Measurements from ENCODE around the gene EIF2D. TPM values are rescaled to one million over a fixed set of nuclear protein-coding genes. Genes with fewer than 3 reads are reported as not detected.

The EIF2D gene
- total and polyA plus RNA-seq, 2 of the 13 experiments (the other 11 are each of a cell fraction or from before 2014, with no cell fraction given): 45.1 to 64.9 TPM

DNA sequence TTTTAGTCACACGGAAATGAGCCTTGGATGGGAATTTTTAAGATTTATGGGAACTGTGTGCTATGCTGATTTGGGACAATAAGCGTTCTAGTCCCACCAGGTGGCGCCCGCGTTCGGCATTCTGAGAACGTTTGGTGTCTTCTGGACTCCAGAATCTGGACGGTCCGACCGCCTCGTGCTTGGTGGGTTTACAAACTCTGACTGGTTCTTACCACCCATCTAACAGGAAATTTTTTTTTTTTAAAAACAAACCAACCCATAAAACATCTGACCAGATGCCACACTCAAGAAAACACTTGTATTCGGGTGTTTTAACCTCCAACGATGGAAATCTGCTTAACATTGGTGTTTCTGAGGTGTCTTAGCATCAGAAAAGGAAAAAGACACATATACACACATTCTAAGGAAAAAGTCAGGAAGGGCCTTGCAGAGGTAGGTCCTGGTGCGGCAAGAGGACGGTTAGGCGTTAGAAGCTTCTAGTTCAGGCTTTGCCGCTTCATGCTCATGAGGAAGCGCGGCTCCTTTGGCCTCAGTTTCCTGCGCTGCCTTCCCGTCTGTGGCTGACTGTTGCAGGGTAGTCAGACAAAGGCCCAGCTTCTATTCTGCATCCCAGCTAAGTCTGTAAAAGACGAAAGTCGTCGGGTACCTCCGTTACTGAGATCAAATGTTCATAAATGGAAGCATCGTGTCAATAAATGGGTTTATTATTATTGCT, 22.3 kb upstream of the EIF2D start:
- WGBS (ENCODE audit: low lambda C conversion rate): 41% methylated on average over 22 of the region's 26 CpGs
- Histone ChIP-seq H3K4me1 (ENCODE audit: insufficient read depth, low read length) (peaks cover 26% of the 10 kb centered on the region), H3K9ac (ENCODE audit: insufficient read depth, low read depth, low read length) (peak overlapping the region; percentile 61), H3K27me3 (ENCODE audit: control insufficient read depth in 1 of 2, insufficient read depth in 2 of 2, low read length in 2 of 2) (peaks cover 0 to 8% of the 10 kb centered on the region in 2 experiments; a peak in 3 of 5 replicates), H3K79me2 (ENCODE audit: insufficient read depth, low read length) (no peaks in the 10 kb centered on the region), H4K20me1 (ENCODE audit: insufficient read depth, low read length) (no peaks in the 10 kb centered on the region), H3K36me3 (replicated peaks in 1 of 2; ENCODE audit: control insufficient read depth in 1 of 2, insufficient read depth in 2 of 2, low read length in 2 of 2) (no peaks in the 10 kb centered on the region), H3K27ac (ENCODE audit: extremely low read length, insufficient read depth, low read length) (no peak overlapping the region), H3K4me3 (replicated peaks in 1 of 3; ENCODE audit: insufficient read depth in 1 of 3, low read depth in 2 of 3, low read length in 3 of 3) (peak overlapping the region; percentile 68 to 83 (median 81); a peak in 4 of 6 replicates), H2AFZ (ENCODE audit: low read length) (peak overlapping the region; percentile 81), H3K9me3 (ENCODE audit: low read length) (no peaks in the 10 kb centered on the region), H3K4me2 (ENCODE audit: low read depth, low read length) (peak overlapping the region; percentile 87)
- BruUV-seq (replicated peaks): TSS peak; percentile 94
- DNase-seq (ENCODE audit: low spot score) (peak; percentile 81), ATAC-seq (peak; percentile 45), FAIRE-seq (peak; percentile 71)
- in situ Hi-C loops (cut with HindIII; ENCODE audit: extremely low pct_ligation_motif_present, low pct_unique_long_range_greater_than_20kb) (loop anchor here (5.0 to 25.0 kb wide), 2 partner anchors 33 to 278 kb away; partner anchors contain the start of gene FCMR), intact Hi-C loops (cut with micrococcal nuclease; ENCODE audit: unreplicated experiment) (loop anchor here (1.0 to 5.0 kb wide), 5 partner anchors 22 to 348 kb away; partner anchors contain the start of gene EIF2D)
- CTCF ChIA-PET (ENCODE audit: low intra/inter-chr PET ratio, low total read pairs): interaction anchor here (0.9 to 3.2 kb wide), 4 partner anchors 24 to 278 kb away, joined by 3 to 33 read pairs (median 4); no protein-coding TSS in a partner anchor
- POLR2A ChIA-PET: interaction anchor here (1.0 to 1.9 kb wide), 7 partner anchors 15 to 57 kb away, joined by 3 to 19 read pairs (median 6); partner anchors contain the start of gene EIF2D
- no peak for TF ChIP-seq ZNF431 (CRISPR knock-in tag; IDR thresholded peaks at IDR 0.05; ENCODE audit: borderline replicate concordance, low read depth)
- TF ChIP-seq BHLHE40 (IDR thresholded peaks at IDR 0.05; ENCODE audit: low read length): no peak
- TF ChIP-seq ZNF619 (CRISPR knock-in tag; IDR thresholded peaks at IDR 0.05): no peak
- no peak for TF ChIP-seq MXI1 (IDR thresholded peaks at IDR 0.05; ENCODE audit: borderline replicate concordance, low read depth, low read length)
- TF ChIP-seq ATF7 (IDR thresholded peaks at IDR 0.05): no peak
- no peak for TF ChIP-seq ATF7 (CRISPR knock-in tag; IDR thresholded peaks at IDR 0.05)
- peak; percentile 31; the same call in 1 of the 2 replicates for TF ChIP-seq YEATS2 (CRISPR knock-in tag; IDR thresholded peaks at IDR 0.05; ENCODE audit: borderline replicate concordance)
- TF ChIP-seq, protein P1, sequence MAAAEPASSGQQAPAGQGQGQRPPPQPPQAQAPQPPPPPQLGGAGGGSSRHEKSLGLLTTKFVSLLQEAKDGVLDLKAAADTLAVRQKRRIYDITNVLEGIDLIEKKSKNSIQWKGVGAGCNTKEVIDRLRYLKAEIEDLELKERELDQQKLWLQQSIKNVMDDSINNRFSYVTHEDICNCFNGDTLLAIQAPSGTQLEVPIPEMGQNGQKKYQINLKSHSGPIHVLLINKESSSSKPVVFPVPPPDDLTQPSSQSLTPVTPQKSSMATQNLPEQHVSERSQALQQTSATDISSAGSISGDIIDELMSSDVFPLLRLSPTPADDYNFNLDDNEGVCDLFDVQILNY (CRISPR knock-in tag; conservative IDR thresholded peaks at IDR 0.05): no peak
- TF ChIP-seq SRY (CRISPR knock-in tag; IDR thresholded peaks at IDR 0.05): no peak
- TF ChIP-seq ZNF674 (CRISPR knock-in tag; IDR thresholded peaks at IDR 0.05; ENCODE audit: low read depth): no peak
- TF ChIP-seq, protein P2, sequence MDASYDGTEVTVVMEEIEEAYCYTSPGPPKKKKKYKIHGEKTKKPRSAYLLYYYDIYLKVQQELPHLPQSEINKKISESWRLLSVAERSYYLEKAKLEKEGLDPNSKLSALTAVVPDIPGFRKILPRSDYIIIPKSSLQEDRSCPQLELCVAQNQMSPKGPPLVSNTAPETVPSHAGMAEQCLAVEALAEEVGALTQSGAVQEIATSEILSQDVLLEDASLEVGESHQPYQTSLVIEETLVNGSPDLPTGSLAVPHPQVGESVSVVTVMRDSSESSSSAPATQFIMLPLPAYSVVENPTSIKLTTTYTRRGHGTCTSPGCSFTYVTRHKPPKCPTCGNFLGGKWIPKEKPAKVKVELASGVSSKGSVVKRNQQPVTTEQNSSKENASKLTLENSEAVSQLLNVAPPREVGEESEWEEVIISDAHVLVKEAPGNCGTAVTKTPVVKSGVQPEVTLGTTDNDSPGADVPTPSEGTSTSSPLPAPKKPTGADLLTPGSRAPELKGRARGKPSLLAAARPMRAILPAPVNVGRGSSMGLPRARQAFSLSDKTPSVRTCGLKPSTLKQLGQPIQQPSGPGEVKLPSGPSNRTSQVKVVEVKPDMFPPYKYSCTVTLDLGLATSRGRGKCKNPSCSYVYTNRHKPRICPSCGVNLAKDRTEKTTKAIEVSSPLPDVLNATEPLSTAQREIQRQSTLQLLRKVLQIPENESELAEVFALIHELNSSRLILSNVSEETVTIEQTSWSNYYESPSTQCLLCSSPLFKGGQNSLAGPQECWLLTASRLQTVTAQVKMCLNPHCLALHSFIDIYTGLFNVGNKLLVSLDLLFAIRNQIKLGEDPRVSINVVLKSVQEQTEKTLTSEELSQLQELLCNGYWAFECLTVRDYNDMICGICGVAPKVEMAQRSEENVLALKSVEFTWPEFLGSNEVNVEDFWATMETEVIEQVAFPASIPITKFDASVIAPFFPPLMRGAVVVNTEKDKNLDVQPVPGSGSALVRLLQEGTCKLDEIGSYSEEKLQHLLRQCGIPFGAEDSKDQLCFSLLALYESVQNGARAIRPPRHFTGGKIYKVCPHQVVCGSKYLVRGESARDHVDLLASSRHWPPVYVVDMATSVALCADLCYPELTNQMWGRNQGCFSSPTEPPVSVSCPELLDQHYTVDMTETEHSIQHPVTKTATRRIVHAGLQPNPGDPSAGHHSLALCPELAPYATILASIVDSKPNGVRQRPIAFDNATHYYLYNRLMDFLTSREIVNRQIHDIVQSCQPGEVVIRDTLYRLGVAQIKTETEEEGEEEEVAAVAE (CRISPR knock-in tag; IDR thresholded peaks at IDR 0.05; ENCODE audit: borderline replicate concordance): no peak
- no peak for TF ChIP-seq SP5 (CRISPR knock-in tag; IDR thresholded peaks at IDR 0.05; ENCODE audit: borderline replicate concordance, low read depth)
- 0 out of 2 replicates have a peak, but pooled peaks have one; percentile 21 for TF ChIP-seq ZNF34 (CRISPR knock-in tag; IDR thresholded peaks at IDR 0.05; ENCODE audit: borderline replicate concordance)
- TF ChIP-seq, protein P3, sequence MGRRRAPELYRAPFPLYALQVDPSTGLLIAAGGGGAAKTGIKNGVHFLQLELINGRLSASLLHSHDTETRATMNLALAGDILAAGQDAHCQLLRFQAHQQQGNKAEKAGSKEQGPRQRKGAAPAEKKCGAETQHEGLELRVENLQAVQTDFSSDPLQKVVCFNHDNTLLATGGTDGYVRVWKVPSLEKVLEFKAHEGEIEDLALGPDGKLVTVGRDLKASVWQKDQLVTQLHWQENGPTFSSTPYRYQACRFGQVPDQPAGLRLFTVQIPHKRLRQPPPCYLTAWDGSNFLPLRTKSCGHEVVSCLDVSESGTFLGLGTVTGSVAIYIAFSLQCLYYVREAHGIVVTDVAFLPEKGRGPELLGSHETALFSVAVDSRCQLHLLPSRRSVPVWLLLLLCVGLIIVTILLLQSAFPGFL (CRISPR knock-in tag; IDR thresholded peaks at IDR 0.05): no peak
- TF ChIP-seq, protein P4, sequence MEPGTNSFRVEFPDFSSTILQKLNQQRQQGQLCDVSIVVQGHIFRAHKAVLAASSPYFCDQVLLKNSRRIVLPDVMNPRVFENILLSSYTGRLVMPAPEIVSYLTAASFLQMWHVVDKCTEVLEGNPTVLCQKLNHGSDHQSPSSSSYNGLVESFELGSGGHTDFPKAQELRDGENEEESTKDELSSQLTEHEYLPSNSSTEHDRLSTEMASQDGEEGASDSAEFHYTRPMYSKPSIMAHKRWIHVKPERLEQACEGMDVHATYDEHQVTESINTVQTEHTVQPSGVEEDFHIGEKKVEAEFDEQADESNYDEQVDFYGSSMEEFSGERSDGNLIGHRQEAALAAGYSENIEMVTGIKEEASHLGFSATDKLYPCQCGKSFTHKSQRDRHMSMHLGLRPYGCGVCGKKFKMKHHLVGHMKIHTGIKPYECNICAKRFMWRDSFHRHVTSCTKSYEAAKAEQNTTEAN (CRISPR knock-in tag; conservative IDR thresholded peaks at IDR 0.05): no peak
- TF ChIP-seq TEAD3 (CRISPR knock-in tag; optimal IDR thresholded peaks at IDR 0.05; ENCODE audit: borderline replicate concordance): peak; percentile 55
